Endothelial cell of umbilical vein (primary cell): Measurements from ENCODE around the gene DAZAP2.

Experiments
- CTCF ChIP-seq, 2 donors: IDR thresholded peaks; 1 replicate in 1 of 2; 2 replicates in 1 of 2; pipeline ENCODE4 v1.5.1; 2011; ENCODE audit warnings: low read length in 2 of 2, mild to moderate bottlenecking in 2 of 2, moderate library complexity in 2 of 2, control low read depth in 1 of 2, inconsistent platforms in 1 of 2, low read depth in 1 of 2; ENCODE audit not compliant: insufficient read depth in 1 of 2; ENCODE audit errors: extremely low read depth in 1 of 2
- EZH2 ChIP-seq: IDR thresholded peaks from 2 replicates; pipeline ENCODE4 v1.6.1; 2012; ENCODE audit warnings: borderline replicate concordance, low read depth, mild to moderate bottlenecking, moderate library complexity, low read length, inconsistent platforms; ENCODE audit not compliant: severe bottlenecking
- FOS ChIP-seq: IDR thresholded peaks from 2 replicates; pipeline ENCODE4 v1.6.1; 2011; ENCODE audit warnings: mild to moderate bottlenecking, low read length, moderate library complexity, borderline replicate concordance; ENCODE audit not compliant: insufficient read depth
- GATA2 ChIP-seq: IDR thresholded peaks from 2 replicates; pipeline ENCODE4 v1.7.0; 2011; ENCODE audit warnings: low read depth, mild to moderate bottlenecking, moderate library complexity, mixed read lengths, low read length; ENCODE audit not compliant: insufficient read length, insufficient read depth
- JUN ChIP-seq: IDR thresholded peaks from 2 replicates; pipeline ENCODE4 v1.6.1; 2011; ENCODE audit warnings: borderline replicate concordance, low read depth; ENCODE audit not compliant: insufficient read length, insufficient read depth
- MAX ChIP-seq: IDR thresholded peaks from 2 replicates; pipeline ENCODE4 v1.6.1; 2011; ENCODE audit not compliant: insufficient read depth, insufficient read length
- MYC ChIP-seq: IDR thresholded peaks from one replicate; pipeline ENCODE4 v1.6.1; 2011; ENCODE audit warnings: mild to moderate bottlenecking, low read depth, low read length
- POLR2A ChIP-seq: IDR thresholded peaks from 2 replicates; pipeline ENCODE4 v1.6.1; 2012; ENCODE audit warnings: low read depth, mild to moderate bottlenecking, control low read depth, low read length
- POLR2AphosphoS5 ChIP-seq: IDR thresholded peaks from 2 replicates; pipeline ENCODE4 v1.6.1; 2012; ENCODE audit warnings: low read depth, mild to moderate bottlenecking, control low read depth, low read length, moderate library complexity; ENCODE audit not compliant: insufficient read depth

GRCh38 chr12:51244269-51244668, 5.6 kb downstream of the DAZAP2 start:
- TF ChIP-seq CTCF (IDR thresholded peaks at IDR 0.05; ENCODE audit: extremely low read depth in 1 of 2, insufficient read depth in 1 of 2, low read depth in 1 of 2, low read length in 2 of 2) (no peak), POLR2A (no peak), EZH2 (no peak), POLR2AphosphoS5 (no peak), MAX (no peak), JUN (no peak), MYC (no peak), FOS (no peak), GATA2 (no peak)
